Endothelial cell of umbilical vein (primary cell): ENCODE measurements around the gene HSPA12A. TPM values are rescaled to one million over a fixed set of nuclear protein-coding genes. Genes with fewer than 3 reads are reported as not detected.

ENCODE experiments used
- BruUV-seq: library from RNA; stranded (reverse); fragments of 400-500 nt; replicated peaks from 2 replicates; lab custom pipeline; 2021; lab: Mats Ljungman, UMichigan
- CTCF ChIA-PET: fragments of 300-600, 350-600 bp; sonication (Branson Sonifier 250); formaldehyde crosslinking; loops from one replicate; lab custom pipeline; 2021; ENCODE audit warnings: antibody characterized with exemption, inconsistent platforms; lab: Charles Lee
- POLR2A ChIA-PET: fragments of 300-600, 350-600 bp; sonication (Branson Sonifier 250); formaldehyde crosslinking; loops from one replicate; lab custom pipeline; 2021; ENCODE audit warnings: antibody characterized with exemption, inconsistent platforms; lab: Charles Lee
- DNase-seq: peaks from one replicate; pipeline ENCODE4 v3.0.0-alpha.2; 2011; ENCODE audit warnings: low read depth, low spot score
- FAIRE-seq: peaks from 2 replicates; lab custom pipeline; 2011; peaks lifted over from hg19 to GRCh38; lab: Jason Lieb, UNC
- H2AFZ ChIP-seq: 2 replicates; pipeline ENCODE4 v1.6.0; 2012; ENCODE audit warnings: low read depth, low read length, control low read depth, inconsistent platforms
- H3K27ac ChIP-seq: 2 replicates; pipeline ENCODE4 v1.5.1; 2011; ENCODE audit warnings: low read depth, mild to moderate bottlenecking, control low read depth, low read length, moderate library complexity; ENCODE audit not compliant: insufficient read depth
- H3K27me3 ChIP-seq, 2 experiments: 2 replicates each; pipeline versions ENCODE4 v1.6.0 to v1.6.1; 2011; ENCODE audit warnings: low read length in 2 of 2, mixed read lengths in 1 of 2; ENCODE audit not compliant: control insufficient read depth in 2 of 2, insufficient read depth in 2 of 2
- H3K36me3 ChIP-seq, 2 experiments: 2 replicates in 1 of 2; 3 replicates in 1 of 2; pipeline ENCODE4 v1.5.1; 2011; ENCODE audit warnings: low read length in 2 of 2, mild to moderate bottlenecking in 1 of 2, moderate library complexity in 1 of 2; ENCODE audit not compliant: control insufficient read depth in 2 of 2, insufficient read depth in 2 of 2; ENCODE audit errors: extremely low read depth in 1 of 2
- H3K4me1 ChIP-seq: 3 replicates; pipeline ENCODE4 v1.5.1; 2011; ENCODE audit warnings: mild to moderate bottlenecking, low read length; ENCODE audit not compliant: control insufficient read depth, insufficient read depth; ENCODE audit errors: extremely low read depth
- H3K4me2 ChIP-seq: 2 replicates; pipeline ENCODE4 v1.6.1; 2011; ENCODE audit warnings: low read length, control low read depth, mixed read lengths; ENCODE audit not compliant: insufficient read depth
- H3K4me3 ChIP-seq, 3 experiments: fragments of 200-600 bp in 1 of 3; sonication (generic), shearing (Covaris generic) in 1 of 3; replicated peaks in 1 of 3; 2 replicates each; pipeline ENCODE4 v1.5.1; 2011 to 2016; ENCODE audit warnings: control low read depth in 3 of 3, low read length in 3 of 3, mild to moderate bottlenecking in 2 of 3, inconsistent platforms in 1 of 3, low read depth in 1 of 3, moderate library complexity in 1 of 3; ENCODE audit not compliant: insufficient read depth in 1 of 3
- H3K79me2 ChIP-seq: 2 replicates; pipeline ENCODE4 v1.6.0; 2012; ENCODE audit warnings: low read length, inconsistent platforms; ENCODE audit not compliant: control insufficient read depth, insufficient read depth
- H3K9ac ChIP-seq: replicated peaks from 2 replicates; pipeline ENCODE3; 2011; ENCODE audit warnings: low read length, control low read depth; ENCODE audit not compliant: insufficient read depth; ENCODE audit errors: extremely low read depth
- H3K9me1 ChIP-seq: replicated peaks from 3 replicates; pipeline ENCODE4 v1.6.0; 2011; ENCODE audit warnings: mild to moderate bottlenecking, low read length; ENCODE audit not compliant: control insufficient read depth, insufficient read depth; ENCODE audit errors: extremely low read depth
- H3K9me3 ChIP-seq: replicated peaks from 2 replicates; pipeline ENCODE4 v1.5.1; 2012; ENCODE audit warnings: low read length, inconsistent platforms; ENCODE audit not compliant: control insufficient read depth, insufficient read depth
- H4K20me1 ChIP-seq: replicated peaks from 2 replicates; pipeline ENCODE3; 2011; ENCODE audit warnings: mild to moderate bottlenecking, low read length; ENCODE audit not compliant: control insufficient read depth, insufficient read depth; ENCODE audit errors: extremely low read depth
- EZH2 ChIP-seq: IDR thresholded peaks from 2 replicates; pipeline ENCODE4 v1.6.1; 2012; ENCODE audit warnings: borderline replicate concordance, low read depth, mild to moderate bottlenecking, moderate library complexity, low read length, inconsistent platforms; ENCODE audit not compliant: severe bottlenecking
- FOS ChIP-seq: IDR thresholded peaks from 2 replicates; pipeline ENCODE4 v1.6.1; 2011; ENCODE audit warnings: mild to moderate bottlenecking, low read length, moderate library complexity, borderline replicate concordance; ENCODE audit not compliant: insufficient read depth
- GATA2 ChIP-seq: IDR thresholded peaks from 2 replicates; pipeline ENCODE4 v1.7.0; 2011; ENCODE audit warnings: low read depth, mild to moderate bottlenecking, moderate library complexity, mixed read lengths, low read length; ENCODE audit not compliant: insufficient read length, insufficient read depth
- JUN ChIP-seq: IDR thresholded peaks from 2 replicates; pipeline ENCODE4 v1.6.1; 2011; ENCODE audit warnings: borderline replicate concordance, low read depth; ENCODE audit not compliant: insufficient read length, insufficient read depth
- MYC ChIP-seq: IDR thresholded peaks from one replicate; pipeline ENCODE4 v1.6.1; 2011; ENCODE audit warnings: mild to moderate bottlenecking, low read depth, low read length
- POLR2A ChIP-seq: IDR thresholded peaks from 2 replicates; pipeline ENCODE4 v1.6.1; 2012; ENCODE audit warnings: low read depth, mild to moderate bottlenecking, control low read depth, low read length
- POLR2AphosphoS5 ChIP-seq: IDR thresholded peaks from 2 replicates; pipeline ENCODE4 v1.6.1; 2012; ENCODE audit warnings: low read depth, mild to moderate bottlenecking, control low read depth, low read length, moderate library complexity; ENCODE audit not compliant: insufficient read depth
- dilution Hi-C: fragments of 300-500 bp; cut with MboI; formaldehyde crosslinking; loops from one replicate; pipeline ENCODE4 v1.15.0; 2019; ENCODE audit warnings: low sequenced_read_pairs; ENCODE audit not compliant: extremely low pct_ligation_motif_present
- intact Hi-C: fragments of 100-400 bp; cut with micrococcal nuclease; formaldehyde crosslinking; loops from one replicate; pipeline ENCODE4 v1.10.0; 2022
- polyA plus RNA-seq, 4 experiments: library from polyadenylated mRNA; depleted of rRNA in 3 of 4; stranded (reverse) in 3 of 4; unstranded in 1 of 4; fragments of >200 nt; gene quantifications; 2 replicates each; pipeline versions ENCODE4 v1.2.1 to v1.2.3, GENCODE V29; 2011 to 2012; ENCODE audit warnings: missing spikeins in 1 of 4
- total RNA-seq: library from RNA; stranded (reverse); gene quantifications from 2 replicates; pipeline ENCODE4 v1.2.3, GENCODE V29; 2021
- TF ChIP-seq, protein P1 (sequence below), 2 donors: IDR thresholded peaks; 1 replicate in 1 of 2; 2 replicates in 1 of 2; pipeline ENCODE4 v1.5.1; 2011; ENCODE audit warnings: low read length in 2 of 2, mild to moderate bottlenecking in 2 of 2, moderate library complexity in 2 of 2, control low read depth in 1 of 2, inconsistent platforms in 1 of 2, low read depth in 1 of 2; ENCODE audit not compliant: insufficient read depth in 1 of 2; ENCODE audit errors: extremely low read depth in 1 of 2

Gene HSPA12A
- total and polyA plus RNA-seq, 2 donors (not counting 3 experiments of a cell fraction or from before 2014, with no cell fraction given) = 0.22 to 0.29 TPM

GRCh38 chr10:116765648-116766081, 23.3 kb upstream of the HSPA12A start:
- intact Hi-C loops (loop anchor here (1.0 kb wide), 2 partner anchors 75 to 83 kb away; no protein-coding TSS in a partner anchor), dilution Hi-C loops (no loop called here)
- Histone ChIP-seq H4K20me1 (no peaks in the 10 kb centered on the region), H3K36me3 (no peaks in the 10 kb centered on the region), H3K4me2 (no peak overlapping the region), H2AFZ (no peak overlapping the region), H3K4me3 (no peak overlapping the region), H3K27ac (no peak overlapping the region), H3K79me2 (no peaks in the 10 kb centered on the region), H3K9me1 (no peaks in the 10 kb centered on the region), H3K9ac (no peak overlapping the region), H3K27me3 (no peaks in the 10 kb centered on the region), H3K9me3 (no peaks in the 10 kb centered on the region), H3K4me1 (no peaks in the 10 kb centered on the region)
- DNase-seq = peak; percentile 8
- CTCF ChIA-PET = no interaction called here
- FAIRE-seq = no peak
- POLR2A ChIA-PET = no interaction called here
- TF ChIP-seq JUN = no peak
- TF ChIP-seq POLR2AphosphoS5 = no peak
- TF ChIP-seq, protein P1, sequence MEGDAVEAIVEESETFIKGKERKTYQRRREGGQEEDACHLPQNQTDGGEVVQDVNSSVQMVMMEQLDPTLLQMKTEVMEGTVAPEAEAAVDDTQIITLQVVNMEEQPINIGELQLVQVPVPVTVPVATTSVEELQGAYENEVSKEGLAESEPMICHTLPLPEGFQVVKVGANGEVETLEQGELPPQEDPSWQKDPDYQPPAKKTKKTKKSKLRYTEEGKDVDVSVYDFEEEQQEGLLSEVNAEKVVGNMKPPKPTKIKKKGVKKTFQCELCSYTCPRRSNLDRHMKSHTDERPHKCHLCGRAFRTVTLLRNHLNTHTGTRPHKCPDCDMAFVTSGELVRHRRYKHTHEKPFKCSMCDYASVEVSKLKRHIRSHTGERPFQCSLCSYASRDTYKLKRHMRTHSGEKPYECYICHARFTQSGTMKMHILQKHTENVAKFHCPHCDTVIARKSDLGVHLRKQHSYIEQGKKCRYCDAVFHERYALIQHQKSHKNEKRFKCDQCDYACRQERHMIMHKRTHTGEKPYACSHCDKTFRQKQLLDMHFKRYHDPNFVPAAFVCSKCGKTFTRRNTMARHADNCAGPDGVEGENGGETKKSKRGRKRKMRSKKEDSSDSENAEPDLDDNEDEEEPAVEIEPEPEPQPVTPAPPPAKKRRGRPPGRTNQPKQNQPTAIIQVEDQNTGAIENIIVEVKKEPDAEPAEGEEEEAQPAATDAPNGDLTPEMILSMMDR (IDR thresholded peaks at IDR 0.05; ENCODE audit: extremely low read depth in 1 of 2, insufficient read depth in 1 of 2, low read depth in 1 of 2, low read length in 2 of 2) = peak; percentile 19 to 40
- TF ChIP-seq GATA2 = no peak
- no peak for TF ChIP-seq FOS
- no peak for TF ChIP-seq EZH2
- TF ChIP-seq POLR2A = no peak
- no peak for TF ChIP-seq MYC
- BruUV-seq = no TSS peak
